HG02798 (cell line): ENCODE data around the gene IFFO2.
"Not testable (repeated sequence)": the region's sequence is repeated elsewhere in the genome, so short reads cannot be mapped to it uniquely, and the experiment has no call there.

Experiments
- ATAC-seq: cut with Tn5 transposase; IDR thresholded peaks from one replicate; pipeline ENCODE4 v1.9.1; 2021; ENCODE audit warnings: mild to moderate bottlenecking; ENCODE audit not compliant: unreplicated experiment, poor library complexity

Gene IFFO2

GRCh38 chr1:18880585-18880984, 75.9 kb downstream of the IFFO2 start:
- ATAC-seq, result no peak

- no peak for ATAC-seq
Measured at GRCh38 chr1:18879791-18880309, 76.6 kb downstream of the IFFO2 start.

- no peak for ATAC-seq
Measured at GRCh38 chr1:18879215-18879790, 77.2 kb downstream of the IFFO2 start.

GRCh38 chr1:18878538-18879214, 77.8 kb downstream of the IFFO2 start:
- no peak for ATAC-seq

- ATAC-seq, result no peak
Measured at GRCh38 chr1:18877282-18877681, 79.2 kb downstream of the IFFO2 start.

GRCh38 chr1:18876210-18876609, 80.3 kb downstream of the IFFO2 start:
- no peak for ATAC-seq

GRCh38 chr1:18875796-18876128, 80.7 kb downstream of the IFFO2 start:
- ATAC-seq, result no peak

GRCh38 chr1:18875107-18875795, 81.2 kb downstream of the IFFO2 start:
- no peak for ATAC-seq

GRCh38 chr1:18874600-18874999, 81.9 kb downstream of the IFFO2 start:
- no peak for ATAC-seq

GRCh38 chr1:18874036-18874435, 82.4 kb downstream of the IFFO2 start:
- no peak for ATAC-seq

- no peak for ATAC-seq
Measured at GRCh38 chr1:18872071-18872611, 84.3 kb downstream of the IFFO2 start.

GRCh38 chr1:18871401-18872070, 84.9 kb downstream of the IFFO2 start:
- no peak for ATAC-seq

GRCh38 chr1:18870957-18871356, 85.5 kb downstream of the IFFO2 start:
- ATAC-seq, result no peak

GRCh38 chr1:18870595-18870865, 85.9 kb downstream of the IFFO2 start:
- not testable (repeated sequence) for ATAC-seq

- ATAC-seq, result no peak
Measured at GRCh38 chr1:18869847-18870594, 86.5 kb downstream of the IFFO2 start.

GRCh38 chr1:18868801-18869424, 87.6 kb downstream of the IFFO2 start:
- no peak for ATAC-seq

- no peak for ATAC-seq
Measured at GRCh38 chr1:18868354-18868753, 88.1 kb downstream of the IFFO2 start.

- no peak for ATAC-seq
Measured at GRCh38 chr1:18866846-18867245, 89.6 kb downstream of the IFFO2 start.

GRCh38 chr1:18866314-18866713, 90.2 kb downstream of the IFFO2 start:
- ATAC-seq, result no peak

- ATAC-seq, result no peak
Measured at GRCh38 chr1:18865176-18865575, 91.3 kb downstream of the IFFO2 start.
